ENCODE measurements around the gene RBP5. TPM values are rescaled to one million over a fixed set of nuclear protein-coding genes. Genes with fewer than 3 reads are reported as not detected.
A peak's percentile ranks its signal among the peaks of the same experiment; 100 is the strongest.

The RBP5 gene
- total and polyA plus RNA-seq, 9 of the 15 experiments (the other 6 are each of a cell fraction or from before 2014, with no cell fraction given) = 8.6 to 22.5 (median 11.4) TPM

- TF ChIP-seq MAX (CRISPR knock-in tag; IDR thresholded peaks at IDR 0.05) (peak; percentile 65), POLR2B (IDR thresholded peaks at IDR 0.05; ENCODE audit: low read depth, partially characterized antibody) (peak; percentile 64), ZNF511 (CRISPR knock-in tag; IDR thresholded peaks at IDR 0.05) (peak; percentile 85; the same call in 1 of the 2 replicates), NR2C2 (CRISPR knock-in tag; IDR thresholded peaks at IDR 0.05) (no peak), NR2C2 (tag; IDR thresholded peaks at IDR 0.05) (no peak), PURB (CRISPR knock-in tag; IDR thresholded peaks at IDR 0.05; ENCODE audit: low read depth) (no peak), ATF1 (CRISPR knock-in tag; IDR thresholded peaks at IDR 0.05) (no peak), ATF1 (tag; IDR thresholded peaks at IDR 0.05) (no peak), KDM4B (IDR thresholded peaks at IDR 0.05; ENCODE audit: borderline replicate concordance in 2 of 2, low read depth in 1 of 2) (no peak), ZBTB7A (IDR thresholded peaks at IDR 0.05; ENCODE audit: borderline replicate concordance, control insufficient read depth, low read depth, low read length) (peak; percentile 45; the same call in 1 of the 2 replicates), POLR2H (tag; IDR thresholded peaks at IDR 0.05; ENCODE audit: low read depth) (peak; percentile 57; the same call in 1 of the 2 replicates), MAZ (CRISPR knock-in tag; conservative IDR thresholded peaks at IDR 0.05 in 1 of 2, IDR thresholded peaks at IDR 0.05 in 1 of 2) (peak in 1 of 2 experiments; percentile 74; a peak in 3 of 4 replicates), TEAD2 (tag; IDR thresholded peaks at IDR 0.05) (no peak), CTBP1 (IDR thresholded peaks at IDR 0.05; ENCODE audit: borderline replicate concordance) (peak; percentile 58; the same call in 1 of the 2 replicates), SRSF9 (IDR thresholded peaks at IDR 0.05; ENCODE audit: borderline replicate concordance, low read depth, low read length) (no peak), KLF16 (IDR thresholded peaks at IDR 0.05) (0 out of 2 replicates have a peak, but pooled peaks have one; percentile 28), COPS2 (conservative IDR thresholded peaks at IDR 0.05) (no peak), CBX8 (IDR thresholded peaks at IDR 0.05; ENCODE audit: borderline replicate concordance, extremely low read depth, low read depth, low read length, poor library complexity, severe bottlenecking) (no peak), ELF4 (CRISPR knock-in tag; IDR thresholded peaks at IDR 0.05) (no peak), SMAD3 (CRISPR knock-in tag; conservative IDR thresholded peaks at IDR 0.05) (no peak), ZNF277 (CRISPR knock-in tag; IDR thresholded peaks at IDR 0.05; ENCODE audit: borderline replicate concordance) (no peak), MYNN (IDR thresholded peaks at IDR 0.05) (0 out of 2 replicates have a peak, but pooled peaks have one; percentile 20), MYNN (CRISPR knock-in tag; IDR thresholded peaks at IDR 0.05) (no peak), TEAD1 (CRISPR knock-in tag; IDR thresholded peaks at IDR 0.05) (no peak), ERF (CRISPR knock-in tag; IDR thresholded peaks at IDR 0.05) (no peak), CHD4 (IDR thresholded peaks at IDR 0.05; ENCODE audit: insufficient read depth, insufficient replicate concordance, low read depth, low read length, poor library complexity, severe bottlenecking) (no peak), ZFX (CRISPR knock-in tag; IDR thresholded peaks at IDR 0.05) (peak; percentile 77)
Measured at GRCh38 chr12:7108003-7108795, 20.5 kb downstream of the RBP5 start (continued).
